Retinal pigment epithelial cell (primary cell): ENCODE data around the gene RHOU.
"Not testable (repeated sequence)": the region's sequence is repeated elsewhere in the genome, so short reads cannot be mapped to it uniquely, and the experiment has no call there.

Source experiments
- DNase-seq: peaks from one replicate; pipeline ENCODE4 v3.0.0-alpha.2; 2010; ENCODE audit warnings: low read depth
- H3K4me3 ChIP-seq: 2 replicates; pipeline ENCODE4 v1.5.1; 2011; ENCODE audit warnings: mild to moderate bottlenecking, low read length, control low read depth, moderate library complexity
- CTCF ChIP-seq: conservative IDR thresholded peaks from 2 replicates; pipeline ENCODE4 v1.5.1; 2011; ENCODE audit warnings: low read depth, low read length, control low read depth, inconsistent platforms

The RHOU gene

GRCh38 chr1:228768355-228769000, 33.2 kb downstream of the RHOU start:
- TF ChIP-seq CTCF = no peak
- no peak for DNase-seq
- H3K4me3 ChIP-seq = no peak overlapping the region

- no peak overlapping the region for H3K4me3 ChIP-seq
- no peak for TF ChIP-seq CTCF
- no peak for DNase-seq
Measured at GRCh38 chr1:228770779-228771223, 35.5 kb downstream of the RHOU start.

- TF ChIP-seq CTCF = no peak
- H3K4me3 ChIP-seq = no peak overlapping the region
- no peak for DNase-seq
Measured at GRCh38 chr1:228772516-228773212, 37.4 kb downstream of the RHOU start.

- not testable (repeated sequence) for DNase-seq, H3K4me3 ChIP-seq
Measured at GRCh38 chr1:228775946-228776345, 40.7 kb downstream of the RHOU start.

- no peak overlapping the region for H3K4me3 ChIP-seq
- no peak for TF ChIP-seq CTCF
- DNase-seq = no peak
Measured at GRCh38 chr1:228776449-228776848, 41.2 kb downstream of the RHOU start.

- no peak for TF ChIP-seq CTCF
- DNase-seq = no peak
Measured at GRCh38 chr1:228777236-228777635, 42.0 kb downstream of the RHOU start.

GRCh38 chr1:228778026-228778425, 42.7 kb downstream of the RHOU start:
- TF ChIP-seq CTCF = no peak
- no peak for DNase-seq
- H3K4me3 ChIP-seq = no peak overlapping the region

More at GRCh38 chr1:228777236-228777635, 42.0 kb downstream of the RHOU start:
- no peak overlapping the region for H3K4me3 ChIP-seq
